Stimulated activated CD4-positive, alpha-beta T cell treated with anti-CD3 and anti-CD28 coated beads, Interleukin-1b, Interleukin-23, amount 100 ng/mL, for 4 hours (primary cell): ENCODE data around the gene AMH.
"Not testable (repeated sequence)": the region's sequence is repeated elsewhere in the genome, so short reads cannot be mapped to it uniquely, and the experiment has no call there.

Experiments used
- DNase-seq, 2 donors: peaks; one replicate each; pipeline ENCODE4 v3.0.0-alpha.2; 2020; ENCODE audit warnings: low read depth in 2 of 2

Gene AMH

DNA sequence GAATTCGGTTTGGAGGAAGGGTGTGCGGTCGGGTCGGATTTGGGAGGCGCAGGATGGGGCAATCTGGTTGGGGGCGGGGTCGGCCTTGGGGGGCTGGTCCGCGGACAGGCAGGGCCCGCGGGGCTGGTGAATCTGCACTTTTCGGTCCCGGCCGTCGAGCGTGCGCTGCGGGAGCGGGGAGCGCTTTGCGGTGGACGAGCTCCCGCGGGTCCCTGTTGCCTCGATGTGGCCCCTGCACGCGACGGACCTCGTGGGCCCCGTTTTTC lies 21.0 kb downstream of the AMH start:
- DNase-seq, result peak in 1 of 2 donors; percentile 44

GRCh38 chr19:2270423-2271233 lies 21.5 kb downstream of the AMH start:
- peak; percentile 62 to 68 for DNase-seq

GRCh38 chr19:2271234-2272103 lies 22.3 kb downstream of the AMH start:
- no peak for DNase-seq

DNA sequence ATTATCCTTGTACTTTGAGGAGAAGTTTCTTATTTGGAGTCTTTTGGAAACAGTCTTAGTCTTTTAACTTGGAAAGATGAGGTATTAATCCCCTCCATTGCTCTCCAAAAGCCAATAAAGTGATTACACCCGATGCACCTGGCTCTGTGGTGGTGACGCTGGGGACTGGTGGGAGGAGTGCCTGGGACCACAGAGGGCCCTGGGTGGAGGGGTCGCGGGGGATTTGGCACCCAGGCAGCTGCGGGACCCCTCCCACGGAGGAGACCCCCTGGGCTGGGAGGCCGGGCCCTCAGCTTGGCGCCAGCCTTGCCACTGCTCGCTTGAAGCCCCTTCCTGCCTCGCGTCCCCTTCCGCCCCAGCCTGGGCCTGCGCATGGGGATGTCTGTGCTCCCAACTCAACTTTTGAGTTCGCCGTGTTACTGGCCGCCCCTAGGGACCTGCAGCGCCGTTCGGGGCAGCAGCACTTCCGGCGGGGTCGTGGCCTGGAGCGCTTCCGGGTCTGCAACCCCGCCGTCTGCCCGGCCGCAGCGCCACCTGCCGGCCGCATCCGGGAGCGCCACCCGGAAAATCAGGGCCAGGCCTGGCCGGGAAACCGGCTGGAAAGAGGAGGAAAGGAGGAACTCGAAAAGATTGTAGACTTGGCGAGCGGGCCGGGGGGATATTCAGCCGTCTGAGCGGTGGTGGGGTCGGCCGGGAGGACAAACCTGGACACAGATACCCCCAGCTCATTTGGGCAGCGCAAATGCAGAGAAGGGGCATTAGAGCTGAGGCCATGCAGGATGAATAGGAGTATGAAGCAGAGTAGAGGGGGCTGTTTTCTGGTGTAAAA lies 24.4 kb downstream of the AMH start:
- DNase-seq, result peak in 1 of 2 donors; percentile 68

- no peak for DNase-seq
Observed at GRCh38 chr19:2274185-2274711, 25.1 kb downstream of the AMH start.

DNA sequence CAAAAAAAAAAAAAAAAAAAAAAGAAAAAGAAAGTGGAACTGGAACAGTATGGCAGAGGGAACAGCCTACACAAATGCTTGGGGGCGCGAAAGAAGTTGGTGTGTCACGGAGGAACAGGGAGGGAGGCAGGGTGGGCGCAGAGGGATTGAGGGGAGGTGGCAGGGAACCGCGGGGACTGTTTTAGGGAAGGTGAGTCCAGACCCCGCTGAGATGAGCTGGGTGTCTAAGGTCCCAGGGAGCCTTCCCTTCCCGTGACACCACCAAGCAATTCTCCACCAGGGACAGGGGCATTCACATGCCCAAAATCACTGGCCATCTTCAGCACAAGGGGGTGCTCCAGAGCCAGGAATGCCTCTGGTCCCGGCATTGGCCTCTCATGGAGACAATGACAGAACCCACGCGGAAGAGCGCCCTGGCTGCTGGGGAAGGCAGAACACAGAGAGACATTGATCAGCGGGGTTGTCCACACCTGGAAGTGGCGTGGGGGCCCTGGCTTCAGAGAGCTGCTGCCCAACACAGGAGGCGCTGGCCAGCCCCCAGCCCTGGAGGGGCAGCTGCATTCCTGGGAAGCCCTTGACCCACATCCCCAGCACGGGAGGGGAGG lies 25.9 kb downstream of the AMH start:
- DNase-seq, result no peak

- no peak for DNase-seq
Observed at GRCh38 chr19:2275588-2276428, 26.7 kb downstream of the AMH start.

- DNase-seq, result no peak
Observed at GRCh38 chr19:2276429-2276986, 27.4 kb downstream of the AMH start.

DNA sequence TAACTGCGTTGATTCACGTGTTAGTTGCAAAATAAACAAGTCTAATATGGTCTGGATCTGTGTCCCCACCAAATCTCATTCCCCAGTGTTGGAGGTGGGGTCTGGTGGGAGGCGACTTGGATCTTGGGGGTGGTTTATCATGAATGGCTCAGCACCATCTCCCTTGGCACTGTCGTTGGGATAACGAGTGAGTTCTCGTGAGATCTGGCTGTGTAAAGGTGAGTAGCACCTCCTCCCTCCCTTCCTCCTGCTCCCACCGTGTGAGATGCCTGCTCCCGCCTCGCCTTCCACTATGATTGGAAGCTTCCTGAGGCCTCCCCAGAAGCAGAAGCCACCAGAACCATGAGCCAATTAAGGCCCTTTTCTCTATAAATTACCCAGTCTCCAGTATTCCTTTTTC lies 28.0 kb downstream of the AMH start:
- no peak for DNase-seq

GRCh38 chr19:2278459-2279158 lies 29.5 kb downstream of the AMH start:
- no peak for DNase-seq

DNA sequence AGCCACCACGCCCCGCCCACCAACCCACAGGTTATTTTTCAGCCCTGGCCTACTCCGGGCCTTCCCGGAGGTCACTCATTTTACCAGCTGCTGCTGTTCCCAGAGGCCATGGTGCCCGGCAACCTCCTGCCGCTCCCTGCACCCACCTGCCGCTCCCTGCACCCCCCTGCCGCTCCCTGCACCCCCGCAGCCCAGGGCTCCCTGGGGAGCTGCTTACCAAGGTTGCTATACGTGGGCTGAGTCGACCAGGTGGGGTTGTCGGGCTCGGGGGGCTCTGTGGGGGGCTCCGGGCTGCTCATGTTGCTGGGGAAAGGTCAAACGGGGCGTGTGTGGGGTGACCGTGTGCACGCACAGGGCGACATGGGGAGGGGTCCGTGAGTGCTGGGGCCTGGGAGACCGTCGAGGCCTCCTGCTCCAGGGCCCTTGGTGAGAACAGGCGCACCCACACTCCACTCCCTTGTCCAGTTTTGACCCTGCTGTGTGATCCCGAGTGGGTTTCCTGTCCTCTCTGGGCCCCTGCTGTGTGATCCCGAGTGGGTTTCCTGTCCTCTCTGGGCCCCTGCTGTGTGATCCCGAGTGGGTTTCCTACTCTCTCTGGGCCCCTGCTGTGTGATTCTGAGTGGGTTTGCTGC lies 31.6 kb downstream of the AMH start:
- DNase-seq, result no peak

DNA sequence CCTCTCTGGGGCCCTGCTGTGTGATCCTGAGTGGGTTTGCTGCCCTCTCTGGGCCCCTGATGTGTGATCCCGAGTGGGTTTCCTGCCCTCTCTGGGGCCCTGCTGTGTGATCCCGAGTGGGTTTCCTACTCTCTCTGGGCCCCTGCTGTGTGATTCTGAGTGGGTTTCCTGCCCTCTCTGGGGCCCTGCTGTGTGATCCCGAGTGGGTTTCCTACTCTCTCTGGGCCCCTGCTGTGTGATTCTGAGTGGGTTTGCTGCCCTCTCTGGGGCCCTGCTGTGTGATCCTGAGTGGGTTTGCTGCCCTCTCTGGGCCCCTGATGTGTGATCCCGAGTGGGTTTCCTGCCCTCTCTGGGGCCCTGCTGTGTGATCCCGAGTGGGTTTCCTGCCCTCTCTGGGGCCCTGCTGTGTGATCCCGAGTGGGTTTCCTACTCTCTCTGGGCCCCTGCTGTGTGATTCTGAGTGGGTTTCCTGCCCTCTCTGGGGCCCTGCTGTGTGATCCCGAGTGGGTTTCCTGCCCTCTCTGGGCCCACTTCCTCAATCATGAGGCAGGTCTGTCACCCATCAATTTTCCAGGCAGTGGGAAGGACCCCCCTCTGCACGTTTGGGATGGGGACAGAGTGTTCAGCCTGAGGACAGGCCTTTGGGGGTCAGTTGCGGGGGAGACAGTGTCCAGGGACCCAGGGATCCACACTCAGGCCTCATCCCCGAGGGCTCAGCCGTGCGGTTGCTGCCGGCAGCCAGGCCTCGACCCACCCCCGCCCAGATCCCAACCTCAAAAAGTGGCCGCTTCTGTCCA lies 32.3 kb downstream of the AMH start:
- not testable (repeated sequence) for DNase-seq

GRCh38 chr19:2282062-2282861 lies 33.1 kb downstream of the AMH start, which contains the start of gene PEAK3:
Gene PEAK3 (minus strand): TSS chr19:2282175. CDS start chr19:2280931, 1,244 bp downstream.
- no peak for DNase-seq

DNA sequence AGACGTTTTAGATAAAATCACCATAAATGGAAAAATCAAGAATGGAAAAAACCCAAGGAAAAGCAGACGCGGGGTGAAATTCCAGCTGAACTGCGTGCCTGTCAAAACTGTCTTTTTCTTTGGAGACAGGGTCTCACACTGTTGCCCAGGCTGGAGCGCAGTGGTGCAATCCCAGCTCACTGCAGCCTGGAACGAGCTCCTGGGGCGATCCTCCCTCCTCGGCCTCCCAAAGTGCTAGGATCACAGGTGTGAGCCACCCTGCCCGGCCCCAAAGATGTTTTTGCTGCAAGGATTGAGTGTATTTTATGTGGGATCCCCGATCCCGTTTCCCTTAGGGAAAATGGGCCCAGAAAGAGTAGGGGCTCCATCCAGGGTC lies 33.7 kb downstream of the AMH start:
- no peak for DNase-seq

- no peak for DNase-seq
Observed at GRCh38 chr19:2283835-2284507, 34.8 kb downstream of the AMH start.

DNA sequence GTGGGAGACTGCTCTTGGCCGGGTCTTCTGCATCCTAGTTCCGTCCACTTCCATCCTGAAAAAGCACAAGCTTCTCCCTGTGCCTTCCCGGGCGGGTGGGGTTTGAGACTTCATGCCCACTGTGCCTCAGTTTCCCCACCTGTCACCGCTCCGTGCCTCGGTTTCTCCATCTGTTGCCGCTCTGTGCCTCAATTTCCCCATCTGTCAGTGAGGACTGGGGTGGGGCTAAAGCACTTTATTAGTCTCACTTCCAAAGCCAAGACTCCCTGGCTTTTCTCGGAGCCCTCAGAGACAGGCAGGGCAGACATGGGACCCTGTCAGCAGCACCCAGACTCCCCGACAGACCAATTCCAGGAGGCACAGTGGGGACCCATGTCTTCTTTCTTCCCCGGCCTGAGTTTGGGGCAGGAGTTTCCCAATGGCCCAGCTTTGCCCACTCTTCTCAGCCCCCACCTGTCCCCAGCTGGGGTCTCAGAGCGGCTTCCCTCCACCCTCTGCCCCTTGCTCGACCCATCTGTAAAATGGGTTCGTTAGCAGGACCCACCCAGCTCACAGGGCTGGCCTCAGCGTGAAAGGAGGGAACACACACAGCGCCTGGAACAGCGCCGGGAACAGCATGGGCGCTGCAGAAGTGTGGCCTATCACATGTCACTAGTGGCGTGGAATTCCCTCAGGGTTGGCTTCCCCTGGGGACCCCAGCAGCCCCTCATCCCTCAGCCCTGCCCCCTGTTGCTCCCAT lies 37.4 kb downstream of the AMH start:
- no peak for DNase-seq
